Stimulated activated CD8-positive, alpha-beta memory T cell treated with anti-CD3 and anti-CD28 coated beads, Interleukin-7, amount 100 ng/mL, for 48 hours (primary cell): ENCODE data around the gene SNX13.
"Not testable (repeated sequence)": the region's sequence is repeated elsewhere in the genome, so short reads cannot be mapped to it uniquely, and the experiment has no call there.

ENCODE experiments used
- DNase-seq, 2 donors: peaks; one replicate each; pipeline ENCODE4 v3.0.0-alpha.2; 2020; ENCODE audit warnings: low read depth in 1 of 2; ENCODE audit errors: extremely low read depth in 1 of 2

The SNX13 gene

GRCh38 chr7:17913250-17913649 lies 27.0 kb downstream of the SNX13 start:
- no peak for DNase-seq

DNA sequence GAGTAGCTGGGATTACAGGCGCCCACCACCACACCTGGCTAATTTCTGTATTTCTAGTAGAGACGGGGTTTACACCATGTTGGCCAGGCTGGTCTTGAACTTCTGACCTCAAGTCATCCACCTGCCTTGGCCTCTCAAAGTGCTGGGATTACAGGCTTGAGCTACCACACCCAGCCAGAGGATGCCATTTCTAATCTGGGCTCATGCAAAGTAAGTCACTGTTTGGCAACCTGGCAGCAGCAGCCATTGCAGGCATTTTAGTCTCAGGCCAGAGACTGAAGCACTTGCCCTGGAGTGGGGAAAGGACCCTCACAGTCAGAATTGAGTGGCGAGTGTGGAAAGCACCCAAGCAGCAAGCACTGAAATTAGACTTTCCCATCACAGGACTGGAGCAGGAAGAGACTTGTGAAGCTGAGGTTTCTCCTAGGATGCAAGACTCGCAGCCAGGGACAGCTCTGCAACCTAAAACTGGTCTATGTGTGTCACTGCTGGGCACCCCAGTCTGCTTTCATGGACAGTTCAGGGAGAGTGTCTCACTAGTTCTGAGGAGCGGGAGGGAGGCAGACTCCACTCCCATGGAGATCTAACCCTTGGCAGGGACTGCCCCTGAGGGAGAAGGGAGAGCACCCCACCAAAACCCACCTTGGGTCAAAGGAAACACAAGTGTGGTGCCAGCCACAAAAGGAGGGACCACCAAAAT lies 27.6 kb downstream of the SNX13 start:
- DNase-seq, result no peak

DNA sequence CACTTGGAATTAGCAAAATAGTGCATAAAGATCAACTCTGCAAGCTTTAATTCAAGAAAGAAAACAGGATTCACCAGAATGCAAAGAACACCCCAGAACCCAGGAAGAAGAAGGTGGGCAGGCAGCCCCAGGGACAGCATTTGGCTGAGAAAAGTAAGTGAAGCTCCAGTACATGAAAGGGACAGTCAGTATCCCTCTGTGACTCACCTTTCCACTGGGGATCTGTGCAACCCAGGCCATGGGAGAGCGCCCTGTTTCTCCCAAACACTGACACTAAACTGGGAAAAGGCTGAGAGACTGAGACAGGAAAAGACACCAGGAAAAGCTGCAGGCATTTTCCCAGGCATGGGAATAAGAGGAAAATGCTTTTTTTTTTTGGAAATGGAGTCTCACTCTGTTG lies 28.2 kb downstream of the SNX13 start:
- no peak for DNase-seq

DNA sequence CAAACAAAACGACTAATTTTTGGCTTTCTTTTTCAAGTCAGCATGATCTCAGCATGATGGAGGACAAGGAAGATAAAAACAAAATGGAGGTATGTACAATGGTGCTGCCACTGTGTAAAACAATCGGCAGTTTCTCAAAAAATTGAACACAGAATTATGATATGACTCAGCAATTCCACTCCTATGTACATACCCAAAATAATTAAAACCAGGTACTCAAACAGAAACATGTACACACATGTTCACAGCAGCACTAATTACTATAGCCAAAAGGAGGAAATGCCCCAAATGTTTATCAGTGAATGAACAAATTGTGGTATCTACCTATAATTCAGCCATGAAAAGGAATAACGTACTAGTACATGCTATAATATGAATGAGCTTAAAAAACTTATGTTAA lies 29.9 kb downstream of the SNX13 start:
- no peak for DNase-seq

DNA sequence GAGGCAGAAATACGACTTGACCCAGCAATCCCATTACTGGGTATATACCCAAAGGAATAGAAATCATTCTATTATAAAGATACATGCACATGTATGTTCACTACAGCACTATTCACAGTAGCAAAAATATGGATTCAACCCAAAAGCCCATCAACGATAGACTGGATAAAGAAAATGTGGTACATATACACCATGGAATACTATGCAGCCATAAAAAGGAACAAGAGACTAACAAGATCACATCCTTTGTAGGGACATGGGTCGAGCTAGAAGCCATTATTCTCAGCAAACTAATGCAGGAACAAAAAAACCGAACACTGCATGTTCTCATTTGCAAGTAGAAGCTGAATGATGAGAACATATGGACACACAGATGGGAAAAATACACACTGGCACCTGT lies 31.0 kb downstream of the SNX13 start:
- not testable (repeated sequence) for DNase-seq

DNA sequence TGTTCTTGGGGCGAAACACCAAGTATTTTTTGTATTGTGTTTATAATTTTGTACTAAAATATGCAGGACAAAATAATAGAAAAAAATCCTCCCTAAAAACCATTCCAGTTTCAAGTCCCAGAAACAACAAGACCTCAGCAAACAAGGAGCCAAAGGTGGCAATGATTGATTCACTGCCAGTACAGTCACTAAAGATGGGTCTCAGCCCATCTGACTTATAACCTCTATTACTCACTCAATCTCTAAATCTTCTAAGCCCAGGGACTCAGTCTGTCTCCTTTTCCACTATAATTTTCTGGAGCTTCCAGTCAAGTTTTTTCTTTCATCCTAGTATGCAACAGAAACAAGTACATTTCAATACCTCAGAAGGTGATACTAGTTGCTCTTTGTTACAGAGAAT lies 33.3 kb downstream of the SNX13 start:
- no peak for DNase-seq

DNA sequence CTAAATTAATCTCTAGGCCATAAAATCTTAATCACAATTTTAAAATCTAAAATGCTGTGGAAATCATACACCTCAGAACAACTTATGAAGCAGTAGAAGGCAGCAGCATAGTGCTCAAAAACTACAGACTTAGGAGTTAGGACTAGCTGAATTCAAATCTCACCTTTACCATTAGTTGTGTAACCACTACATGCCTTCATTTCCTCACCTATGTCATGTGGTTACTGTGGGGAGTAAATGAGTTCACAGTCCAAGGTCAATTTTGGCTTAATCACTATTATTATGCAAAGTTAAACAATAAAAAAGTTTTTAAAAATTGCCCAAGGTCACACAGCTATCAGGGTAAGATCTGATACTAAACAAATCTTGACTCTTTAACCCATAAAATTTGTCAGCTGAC lies 37.0 kb downstream of the SNX13 start:
- no peak for DNase-seq

GRCh38 chr7:17902599-17902998 lies 37.7 kb downstream of the SNX13 start:
- DNase-seq, result no peak

DNA sequence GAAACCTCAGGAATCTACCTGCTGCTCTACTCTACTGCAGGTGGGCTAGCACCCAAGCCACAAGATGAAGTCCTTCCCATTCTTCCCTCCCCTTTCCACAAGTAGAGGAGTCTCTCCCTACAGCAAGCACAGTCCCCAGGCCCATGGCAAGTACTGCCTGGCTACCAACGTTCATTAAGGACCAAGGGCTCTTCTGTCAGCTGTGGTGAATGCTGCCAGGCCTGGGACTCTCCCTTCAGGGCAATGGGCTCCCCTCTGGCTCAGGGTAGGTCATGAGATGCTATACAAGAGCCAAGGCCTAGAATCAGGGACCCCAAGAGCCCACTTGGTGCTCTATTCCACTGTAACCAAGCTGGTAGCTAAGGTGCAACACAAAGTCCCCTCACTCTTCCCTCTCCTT lies 39.8 kb downstream of the SNX13 start:
- DNase-seq, result no peak

DNA sequence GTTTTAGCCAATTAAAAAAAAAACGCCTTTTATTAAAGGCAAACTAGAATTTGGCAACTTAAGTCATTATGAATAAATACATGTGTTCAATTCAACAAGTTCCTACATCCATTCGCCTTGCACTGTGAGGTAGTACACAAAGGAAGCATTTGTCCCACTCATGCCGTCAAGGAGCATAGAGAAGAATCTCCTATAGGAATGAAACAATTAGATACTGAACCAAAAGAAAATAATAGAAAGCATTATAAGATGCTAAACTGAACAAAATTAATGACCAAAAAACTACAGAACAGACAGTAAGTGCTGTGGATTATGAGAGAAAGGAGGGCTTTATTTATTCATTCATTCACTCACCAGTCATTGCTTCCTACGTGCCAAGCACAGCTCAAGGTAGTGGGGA lies 42.2 kb downstream of the SNX13 start:
- DNase-seq, result no peak

DNA sequence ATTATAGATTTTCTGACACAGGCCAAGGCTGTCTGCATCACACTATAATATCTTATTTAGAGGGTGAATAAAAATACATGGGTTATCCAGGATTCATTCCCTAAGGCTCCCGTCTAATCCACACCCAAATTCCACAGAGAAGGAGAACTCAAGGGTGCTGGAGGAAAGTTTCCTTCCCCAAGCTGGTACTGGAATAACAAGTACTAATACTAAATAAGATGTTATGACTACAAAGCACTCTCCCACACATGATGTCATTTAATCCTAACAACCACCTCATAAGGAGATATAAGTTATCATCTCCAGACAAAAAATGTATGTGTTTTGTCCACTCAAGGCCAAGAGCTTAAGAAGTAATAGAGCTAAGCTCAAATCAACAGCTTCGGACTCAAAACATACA lies 53.0 kb downstream of the SNX13 start:
- no peak for DNase-seq

GRCh38 chr7:17882685-17883084 lies 57.6 kb downstream of the SNX13 start:
- DNase-seq, result no peak

DNA sequence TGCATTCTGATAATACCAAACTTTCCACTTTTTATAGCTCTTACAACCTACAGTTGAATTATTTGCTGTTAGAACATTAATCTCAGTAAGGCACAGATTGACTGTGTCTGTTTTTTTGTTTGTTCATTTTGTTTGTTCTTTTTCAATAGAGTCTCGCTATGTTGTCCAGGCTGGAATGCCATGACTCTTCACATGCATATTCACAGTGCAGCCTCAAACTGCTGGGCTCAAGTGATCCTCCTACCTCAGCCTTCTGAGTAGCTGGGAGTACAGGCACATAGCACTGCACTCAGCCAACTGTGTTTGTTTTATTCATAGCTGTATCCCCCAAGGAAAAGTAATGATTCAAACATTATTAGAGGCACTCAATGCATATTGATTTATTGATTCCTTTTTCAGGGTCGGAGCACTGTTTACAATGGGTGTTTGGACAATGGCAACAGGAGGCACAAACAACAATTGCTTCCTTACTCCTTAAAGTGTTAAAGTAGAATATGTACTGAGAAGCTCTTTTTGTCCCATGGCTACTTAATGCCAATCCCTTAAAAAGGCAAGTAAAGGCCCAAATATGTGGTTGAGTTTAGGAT lies 61.1 kb downstream of the SNX13 start:
- DNase-seq, result no peak

- DNase-seq, result no peak
Observed at GRCh38 chr7:17878627-17879026, 61.7 kb downstream of the SNX13 start.

GRCh38 chr7:17871815-17872533 lies 68.3 kb downstream of the SNX13 start:
- no peak for DNase-seq

GRCh38 chr7:17870406-17870805 lies 69.9 kb downstream of the SNX13 start:
- no peak for DNase-seq

- DNase-seq, result no peak
Observed at GRCh38 chr7:17863809-17864143, 76.5 kb downstream of the SNX13 start.

DNA sequence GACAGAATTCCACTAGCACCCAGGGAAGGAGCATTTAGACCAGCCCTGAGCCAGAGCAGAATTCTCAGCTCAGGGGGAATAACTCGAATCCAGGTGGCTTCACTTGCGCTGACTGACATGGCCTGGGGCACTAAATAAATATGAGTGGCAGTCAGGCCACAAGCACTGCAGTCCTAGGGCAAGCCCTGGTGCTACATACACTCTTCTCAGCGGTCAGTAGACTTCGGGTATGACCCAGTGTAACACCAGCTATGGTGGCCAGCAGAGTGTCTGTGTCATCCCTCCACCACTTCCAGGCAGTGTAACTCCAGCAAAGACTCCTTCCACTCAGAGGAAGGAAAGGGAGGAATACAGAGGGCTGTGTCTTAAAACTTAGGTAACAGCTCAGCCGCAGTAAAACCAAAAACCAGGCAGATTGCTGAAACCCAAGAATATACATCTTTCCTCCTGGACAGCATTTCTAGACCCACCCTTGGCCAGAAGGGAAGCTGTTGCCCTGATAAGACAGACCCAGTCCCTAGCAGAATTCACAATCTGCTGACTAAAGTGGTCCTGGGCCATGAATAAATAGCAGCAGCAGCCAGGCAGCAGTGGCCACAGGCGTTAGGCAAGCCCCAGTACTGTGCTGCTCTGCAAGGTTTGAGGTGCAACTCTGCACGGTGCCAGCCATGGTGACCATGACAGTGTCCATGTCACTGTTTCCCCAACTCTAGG lies 77.0 kb downstream of the SNX13 start:
- DNase-seq, result no peak

DNA sequence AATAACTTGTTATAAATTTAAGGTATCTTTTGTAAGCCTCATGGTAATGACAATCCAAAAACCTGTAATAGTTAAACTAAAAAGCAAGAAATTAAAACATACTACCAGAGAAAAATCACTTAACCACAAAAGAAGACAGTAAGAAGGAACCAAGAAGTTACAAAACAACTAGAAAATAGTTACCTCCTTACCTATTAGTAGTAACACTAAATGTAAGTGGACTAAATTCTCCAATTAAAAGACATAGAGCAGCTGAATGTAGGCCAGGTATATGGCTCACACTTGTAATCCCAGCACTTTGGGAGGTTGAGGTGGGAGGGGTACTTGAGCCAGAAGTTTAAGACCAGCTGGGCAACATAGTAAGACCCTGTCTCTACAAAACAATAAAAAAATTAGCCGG lies 84.0 kb downstream of the SNX13 start:
- no peak for DNase-seq

DNA sequence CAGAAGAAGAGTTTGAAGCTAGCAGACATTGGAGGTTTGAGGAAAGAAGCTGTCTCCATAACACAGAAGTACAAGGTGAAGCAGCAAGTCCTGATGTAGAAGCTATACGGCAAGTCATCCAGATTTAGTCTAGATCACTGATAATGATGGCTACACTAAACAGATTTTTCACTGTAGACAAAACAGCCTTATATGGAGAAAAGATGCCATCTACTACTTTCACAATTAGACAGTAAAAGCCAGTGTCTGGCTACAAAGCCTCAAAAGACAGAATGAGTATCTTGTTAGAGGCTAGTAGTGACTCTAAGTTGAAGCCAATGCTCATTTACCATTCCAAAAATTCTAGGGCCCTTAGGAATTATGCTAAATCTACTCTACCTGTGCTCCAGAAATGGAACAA lies 85.1 kb downstream of the SNX13 start:
- DNase-seq, result no peak

DNA sequence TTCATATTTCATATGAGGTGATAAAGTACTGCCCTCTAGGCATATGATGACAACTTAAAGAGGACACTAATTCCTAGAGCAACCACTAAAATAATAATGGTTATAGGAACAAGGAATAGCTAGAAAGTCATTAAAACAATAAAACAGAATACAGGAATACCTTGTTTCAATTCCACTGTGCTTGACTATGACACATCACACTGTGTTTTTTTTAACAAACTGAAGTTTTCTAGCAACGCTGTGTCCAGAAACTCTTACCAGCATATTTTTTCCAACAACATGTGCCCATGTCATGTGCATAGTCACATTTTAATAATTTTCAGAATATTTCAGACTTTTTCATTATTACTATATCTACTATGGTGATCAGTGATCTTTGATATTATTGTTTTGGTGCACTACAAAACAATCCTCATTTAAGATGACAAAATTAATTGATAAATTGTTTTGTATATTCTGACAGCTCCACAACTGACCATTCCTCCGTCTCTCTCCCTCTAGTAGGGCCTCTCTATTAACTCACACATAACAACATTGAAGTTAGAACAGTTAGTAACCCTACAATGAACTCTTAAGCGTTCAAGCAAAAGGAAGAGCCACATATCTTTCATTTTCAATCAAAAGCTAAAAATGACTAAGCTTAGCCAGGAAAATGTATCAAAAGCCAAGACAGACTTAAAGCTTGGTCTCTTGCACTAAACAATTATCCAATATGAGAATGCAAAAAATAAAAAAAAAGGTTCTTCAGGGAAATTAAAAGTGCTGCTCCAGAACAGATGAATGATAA lies 85.8 kb downstream of the SNX13 start:
- no peak for DNase-seq
